Trophoblast cell (in vitro differentiated cells and primary cell): Measurements from ENCODE around the gene DOCK3.
"Not testable (repeated sequence)": the region's sequence is repeated elsewhere in the genome, so short reads cannot be mapped to it uniquely, and the experiment has no call there.

Experiments
- DNase-seq, 2 donors: peaks; one replicate each; pipeline ENCODE4 v3.0.0-alpha.2; 2016
- H2AFZ ChIP-seq: 2 replicates; pipeline ENCODE4 v1.6.1; 2013; ENCODE audit warnings: low read length, moderate library complexity, mild to moderate bottlenecking; ENCODE audit not compliant: insufficient read depth, poor library complexity
- H2AK5ac ChIP-seq: 2 replicates; pipeline ENCODE4 v1.6.1; 2013; ENCODE audit warnings: mild to moderate bottlenecking, low read length
- H2BK120ac ChIP-seq: 2 replicates; pipeline ENCODE4 v1.6.1; 2013; ENCODE audit warnings: low read length, mild to moderate bottlenecking, moderate library complexity; ENCODE audit not compliant: insufficient read depth, poor library complexity
- H2BK12ac ChIP-seq: 2 replicates; pipeline ENCODE4 v1.6.1; 2013; ENCODE audit warnings: mild to moderate bottlenecking, low read length, moderate library complexity
- H2BK5ac ChIP-seq: 2 replicates; pipeline ENCODE4 v1.6.1; 2013; ENCODE audit warnings: low read length, low read depth, moderate library complexity, mild to moderate bottlenecking; ENCODE audit not compliant: poor library complexity
- H3K14ac ChIP-seq: 2 replicates; pipeline ENCODE4 v1.6.1; 2013; ENCODE audit warnings: mild to moderate bottlenecking, low read length
- H3K18ac ChIP-seq: 2 replicates; pipeline ENCODE4 v1.6.1; 2013; ENCODE audit warnings: mild to moderate bottlenecking, low read length
- H3K23ac ChIP-seq: 2 replicates; pipeline ENCODE4 v1.6.1; 2013; ENCODE audit warnings: low read length
- H3K27ac ChIP-seq: 2 replicates; pipeline ENCODE4 v1.5.1; 2013; ENCODE audit warnings: low read depth, mild to moderate bottlenecking, inconsistent platforms, low read length, moderate library complexity
- H3K27me3 ChIP-seq: 2 replicates; pipeline ENCODE4 v1.6.1; 2013; ENCODE audit warnings: inconsistent platforms, mild to moderate bottlenecking, low read length, moderate library complexity; ENCODE audit not compliant: insufficient read depth
- H3K36me3 ChIP-seq, 2 experiments: 1 replicate in 1 of 2; 2 replicates in 1 of 2; pipeline ENCODE4 v1.6.1; 2013; ENCODE audit warnings: low read length in 2 of 2, mild to moderate bottlenecking in 2 of 2, moderate library complexity in 1 of 2; ENCODE audit not compliant: insufficient read depth in 2 of 2, control insufficient read depth in 1 of 2
- H3K4ac ChIP-seq: 2 replicates; pipeline ENCODE4 v1.6.1; 2013; ENCODE audit warnings: low read depth, mild to moderate bottlenecking, low read length, moderate library complexity
- H3K4me1 ChIP-seq, 2 experiments: 1 replicate in 1 of 2; 2 replicates in 1 of 2; pipeline ENCODE4 v1.6.1; 2013; ENCODE audit warnings: low read length in 2 of 2, mild to moderate bottlenecking in 2 of 2, moderate library complexity in 1 of 2; ENCODE audit not compliant: insufficient read depth in 2 of 2, control insufficient read depth in 1 of 2
- H3K4me2 ChIP-seq: 2 replicates; pipeline ENCODE4 v1.6.1; 2013; ENCODE audit warnings: inconsistent platforms, mild to moderate bottlenecking, low read length, moderate library complexity
- H3K4me3 ChIP-seq: 2 replicates; pipeline ENCODE4 v1.5.1; 2013; ENCODE audit warnings: mild to moderate bottlenecking, low read depth, low read length, inconsistent platforms
- H3K79me1 ChIP-seq: one replicate; pipeline ENCODE4 v1.6.1; 2013; ENCODE audit warnings: low read length
- H3K79me2 ChIP-seq: 2 replicates; pipeline ENCODE4 v1.6.1; 2013; ENCODE audit warnings: low read length, mild to moderate bottlenecking; ENCODE audit not compliant: control insufficient read depth, insufficient read depth, poor library complexity
- H3K9ac ChIP-seq: 2 replicates; pipeline ENCODE4 v1.6.1; 2013; ENCODE audit warnings: mild to moderate bottlenecking, low read length
- H3K9me3 ChIP-seq: 2 replicates; pipeline ENCODE4 v1.6.1; 2013; ENCODE audit warnings: low read depth, mild to moderate bottlenecking, control low read depth, inconsistent platforms, low read length; ENCODE audit not compliant: insufficient read depth
- H4K12ac ChIP-seq: 2 replicates; pipeline ENCODE4 v1.6.1; 2013; ENCODE audit warnings: low read depth, mild to moderate bottlenecking, low read length, moderate library complexity
- H4K8ac ChIP-seq: 2 replicates; pipeline ENCODE4 v1.6.1; 2013; ENCODE audit warnings: low read depth, mild to moderate bottlenecking, low read length, moderate library complexity
- H4K91ac ChIP-seq: one replicate; pipeline ENCODE4 v1.6.1; 2013; ENCODE audit warnings: low read depth, mild to moderate bottlenecking, low read length, moderate library complexity
- WGBS: extraction: QIAGEN DNeasy Blood & Tissue Kit; methylation state at CpG from one replicate; pipeline ENCODE4 v1.1.7; 2013; ENCODE audit warnings: missing lambda C conversion rate; ENCODE audit not compliant: insufficient read length, insufficient coverage; ENCODE audit errors: extremely low coverage; 5-methylcytosine and 5-hydroxymethylcytosine counted together

DOCK3 gene

DNA sequence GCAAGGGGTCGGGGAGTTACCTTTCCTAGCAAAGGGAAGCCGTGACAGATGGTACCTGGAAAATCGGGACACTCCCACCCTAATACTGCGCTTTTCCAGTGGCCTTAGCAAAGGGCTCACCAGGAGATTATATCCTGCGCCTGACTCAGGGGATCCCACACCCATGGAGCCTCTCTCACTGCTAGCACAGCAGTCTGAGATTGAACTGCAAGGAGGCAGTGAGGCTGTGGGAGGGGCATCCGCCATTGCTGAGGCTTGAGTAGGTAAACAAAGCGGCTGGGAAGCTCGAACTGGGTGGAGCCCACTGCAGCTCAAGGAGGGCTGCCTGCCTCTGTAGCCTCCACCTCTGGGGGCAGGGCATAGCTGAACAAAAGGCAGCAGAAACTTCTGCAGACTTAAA lies 693.5 kb downstream of the DOCK3 start:
- H3K27ac ChIP-seq, H3K79me1 ChIP-seq, H3K4me3 ChIP-seq, H3K14ac ChIP-seq, H3K9me3 ChIP-seq, H2AK5ac ChIP-seq, H3K27me3 ChIP-seq, H3K4me1 ChIP-seq, H3K9ac ChIP-seq, H2BK5ac ChIP-seq, H4K8ac ChIP-seq, H3K23ac ChIP-seq, H4K12ac ChIP-seq, H3K36me3 ChIP-seq, H3K4ac ChIP-seq, H3K18ac ChIP-seq, H2BK12ac ChIP-seq, H4K91ac ChIP-seq, H3K79me2 ChIP-seq, H2BK120ac ChIP-seq, DNase-seq, H2AFZ ChIP-seq, H3K4me2 ChIP-seq: not testable (repeated sequence)
- WGBS = no CpG with 5 or more reads among the region's 8 CpGs

DNA sequence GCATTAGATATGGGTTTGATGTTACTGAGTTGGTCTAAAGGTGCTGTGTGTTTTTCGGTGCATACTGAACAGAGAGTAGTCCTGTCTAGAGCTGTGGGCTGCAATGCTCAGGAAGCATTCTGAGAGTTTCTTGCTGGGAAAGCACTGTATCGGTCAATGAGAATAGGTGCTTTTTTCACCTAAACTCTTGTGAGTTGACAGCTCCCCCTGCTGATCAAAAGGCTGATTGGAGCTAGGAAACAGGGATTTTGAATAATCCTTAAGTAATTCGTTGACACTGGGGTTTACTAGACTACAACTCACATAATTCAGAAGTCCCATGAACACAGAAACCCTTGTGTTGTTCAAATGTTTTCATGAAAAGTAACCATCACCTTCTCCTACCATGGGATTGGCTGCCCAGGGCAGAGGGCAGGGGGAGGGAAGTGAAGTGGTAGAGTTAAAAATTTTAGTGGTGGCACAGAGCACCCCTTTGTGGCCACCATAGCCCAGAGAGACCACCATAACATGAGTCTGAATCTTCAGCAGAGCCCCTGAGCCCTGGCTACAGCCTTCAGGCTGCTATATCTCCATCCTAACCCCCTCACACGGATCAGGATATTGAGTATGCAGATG lies 697.3 kb downstream of the DOCK3 start:
- DNase-seq = peak; percentile 54 to 90
- no peak overlapping the region for H3K9ac ChIP-seq
- no peak overlapping the region for H3K23ac ChIP-seq
- H3K27ac ChIP-seq = no peak overlapping the region
- H2BK12ac ChIP-seq = no peak overlapping the region
- no peak overlapping the region for H3K4ac ChIP-seq
- H3K18ac ChIP-seq = no peak overlapping the region
- H2BK5ac ChIP-seq = no peak overlapping the region
- no peaks in the 10 kb centered on the region for H3K27me3 ChIP-seq
- no peak overlapping the region for H2BK120ac ChIP-seq
- H3K4me3 ChIP-seq = no peak overlapping the region
- peaks cover 4% of the 10 kb centered on the region for H3K9me3 ChIP-seq
- no peak overlapping the region for H4K8ac ChIP-seq
- H3K79me1 ChIP-seq = no peaks in the 10 kb centered on the region
- no peak overlapping the region for H2AK5ac ChIP-seq
- H3K4me1 ChIP-seq = no peaks in the 10 kb centered on the region
- H3K14ac ChIP-seq = no peak overlapping the region
- H4K12ac ChIP-seq = no peak overlapping the region
- no peak overlapping the region for H2AFZ ChIP-seq
- peaks cover 7 to 23% of the 10 kb centered on the region in 2 experiments for H3K36me3 ChIP-seq
- H3K4me2 ChIP-seq = no peak overlapping the region
- H3K79me2 ChIP-seq = no peaks in the 10 kb centered on the region
- H4K91ac ChIP-seq = no peak overlapping the region
- no CpG with 5 or more reads among the region's 4 CpGs for WGBS

- no peak overlapping the region for H3K18ac ChIP-seq
- no peak overlapping the region for H2BK5ac ChIP-seq
- H3K27me3 ChIP-seq = no peaks in the 10 kb centered on the region
- no peak overlapping the region for H2BK120ac ChIP-seq
- H4K12ac ChIP-seq = no peak overlapping the region
- no peaks in the 10 kb centered on the region for H3K79me1 ChIP-seq
- H3K23ac ChIP-seq = no peak overlapping the region
- H3K4me3 ChIP-seq = no peak overlapping the region
- H3K36me3 ChIP-seq = peaks cover 5 to 22% of the 10 kb centered on the region in 2 experiments
- H3K4ac ChIP-seq = no peak overlapping the region
- no peak overlapping the region for H3K9ac ChIP-seq
- H3K27ac ChIP-seq = no peak overlapping the region
- no peak overlapping the region for H3K4me2 ChIP-seq
- H4K8ac ChIP-seq = no peak overlapping the region
- no peak overlapping the region for H2BK12ac ChIP-seq
- no peak for DNase-seq
- no peak overlapping the region for H2AK5ac ChIP-seq
- no peaks in the 10 kb centered on the region for H3K4me1 ChIP-seq
- WGBS = no CpG with 5 or more reads among the region's 5 CpGs
- H2AFZ ChIP-seq = no peak overlapping the region
- H3K9me3 ChIP-seq = no peaks in the 10 kb centered on the region
- H3K14ac ChIP-seq = no peak overlapping the region
- no peak overlapping the region for H4K91ac ChIP-seq
- H3K79me2 ChIP-seq = no peaks in the 10 kb centered on the region
These were observed 699.1 kb downstream of the DOCK3 start for GRCh38 chr3:51373658-51374421.

DNA sequence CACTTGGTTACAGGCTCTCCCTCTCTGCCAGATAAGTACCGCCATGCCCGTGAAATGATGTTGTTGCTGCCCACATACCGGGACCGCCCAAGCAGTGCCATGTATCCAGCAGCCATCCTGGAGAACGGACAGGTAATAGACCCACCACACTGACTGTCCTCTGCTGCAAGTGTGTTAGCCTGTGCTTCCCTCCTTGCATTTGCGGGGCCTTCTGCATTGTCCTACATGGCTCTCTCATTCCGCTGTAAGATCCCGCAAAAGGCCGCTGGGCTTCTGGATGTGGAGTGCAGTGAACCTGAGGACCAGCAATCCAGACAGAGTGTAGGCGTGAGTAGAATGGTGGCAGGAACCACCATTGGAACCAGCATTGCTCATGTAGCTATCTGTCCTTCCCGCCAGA lies 699.7 kb downstream of the DOCK3 start:
- H3K27me3 ChIP-seq = no peaks in the 10 kb centered on the region
- WGBS = no CpG with 5 or more reads among the region's 11 CpGs

More for the DNA sequence above, 699.7 kb downstream of the DOCK3 start:
- Histone ChIP-seq H3K23ac (no peak overlapping the region), H4K91ac (no peak overlapping the region), H2BK12ac (no peak overlapping the region), H3K9ac (no peak overlapping the region), H2BK5ac (no peak overlapping the region), H3K14ac (no peak overlapping the region), H4K8ac (no peak overlapping the region), H2BK120ac (no peak overlapping the region), H2AFZ (no peak overlapping the region), H3K79me1 (no peaks in the 10 kb centered on the region), H3K27ac (no peak overlapping the region), H3K9me3 (no peaks in the 10 kb centered on the region), H3K4me1 (no peaks in the 10 kb centered on the region), H3K36me3 (peaks cover 5 to 22% of the 10 kb centered on the region in 2 experiments), H2AK5ac (no peak overlapping the region), H3K79me2 (no peaks in the 10 kb centered on the region), H3K4ac (no peak overlapping the region), H3K4me3 (no peak overlapping the region), H4K12ac (no peak overlapping the region), H3K18ac (no peak overlapping the region), H3K4me2 (no peak overlapping the region)
- no peak for DNase-seq
